Muscle layer of duodenum (tissue), 2 donors: ENCODE results near the gene ASIC1.

Experiments
- H3K27ac ChIP-seq: one replicate; pipeline ENCODE4 v1.7.0; 2013; ENCODE audit warnings: mild to moderate bottlenecking, low read length
- H3K27me3 ChIP-seq: one replicate; pipeline ENCODE4 v1.7.0; 2013; ENCODE audit warnings: low read depth, mild to moderate bottlenecking, control low read depth, low read length
- H3K36me3 ChIP-seq, 2 donors: one replicate each; pipeline ENCODE4 v1.7.0; 2013; ENCODE audit warnings: low read length in 2 of 2, control low read depth in 1 of 2, mild to moderate bottlenecking in 1 of 2; ENCODE audit not compliant: insufficient read depth in 2 of 2, control insufficient read depth in 1 of 2
- H3K4me1 ChIP-seq, 2 donors: one replicate each; pipeline ENCODE4 v1.7.0; 2013; ENCODE audit warnings: low read length in 2 of 2, mild to moderate bottlenecking in 2 of 2, control low read depth in 1 of 2, moderate library complexity in 1 of 2; ENCODE audit not compliant: insufficient read depth in 2 of 2, control insufficient read depth in 1 of 2
- H3K4me3 ChIP-seq, 2 donors: one replicate each; pipeline ENCODE4 v1.7.0; 2013; ENCODE audit warnings: low read length in 2 of 2, low read depth in 1 of 2, mild to moderate bottlenecking in 1 of 2
- H3K9me3 ChIP-seq, 2 donors: one replicate each; pipeline ENCODE4 v1.7.0; 2013; ENCODE audit warnings: low read length in 2 of 2, control low read depth in 1 of 2, mild to moderate bottlenecking in 1 of 2; ENCODE audit not compliant: control insufficient read depth in 1 of 2
- donor health status: healthy.

The ASIC1 gene

GRCh38 chr12:50052544-50052943 lies 4.9 kb upstream of the ASIC1 start:
- Histone ChIP-seq H3K27me3 (peaks cover 5% of the 10 kb centered on the region), H3K27ac (no peak overlapping the region), H3K9me3 (no peaks in the 10 kb centered on the region), H3K36me3 (no peaks in the 10 kb centered on the region), H3K4me1 (peaks cover 10 to 30% of the 10 kb centered on the region in 2 donors), H3K4me3 (no peak overlapping the region)

- peaks cover 5% of the 10 kb centered on the region for H3K27me3 ChIP-seq
- H3K4me3 ChIP-seq = no peak overlapping the region
These were observed 4.4 kb upstream of the ASIC1 start for GRCh38 chr12:50052964-50053363.

GRCh38 chr12:50053583-50053982 lies 3.8 kb upstream of the ASIC1 start:
- H3K27ac ChIP-seq = no peak overlapping the region
- no peaks in the 10 kb centered on the region for H3K36me3 ChIP-seq
- no peaks in the 10 kb centered on the region for H3K9me3 ChIP-seq
- peaks cover 10 to 39% of the 10 kb centered on the region in 2 donors for H3K4me1 ChIP-seq
- peaks cover 11% of the 10 kb centered on the region for H3K27me3 ChIP-seq
- no peak overlapping the region for H3K4me3 ChIP-seq

More at GRCh38 chr12:50052964-50053363, 4.4 kb upstream of the ASIC1 start:
- peaks cover 10 to 32% of the 10 kb centered on the region in 2 donors for H3K4me1 ChIP-seq
- H3K27ac ChIP-seq = no peak overlapping the region
- no peaks in the 10 kb centered on the region for H3K36me3 ChIP-seq
- H3K9me3 ChIP-seq = no peaks in the 10 kb centered on the region

GRCh38 chr12:50055831-50056638 lies 1.4 kb upstream of the ASIC1 start:
- Histone ChIP-seq H3K27me3 (peaks cover 11% of the 10 kb centered on the region), H3K4me3 (peak overlapping the region in 1 of 2 donors; percentile 15), H3K9me3 (no peaks in the 10 kb centered on the region), H3K27ac (no peak overlapping the region), H3K36me3 (no peaks in the 10 kb centered on the region), H3K4me1 (peaks cover 10 to 28% of the 10 kb centered on the region in 2 donors)

GRCh38 chr12:50056639-50056976 lies 788 bp upstream of the ASIC1 start:
- Histone ChIP-seq H3K4me1 (peaks cover 10 to 32% of the 10 kb centered on the region in 2 donors), H3K9me3 (no peaks in the 10 kb centered on the region), H3K36me3 (no peaks in the 10 kb centered on the region), H3K27me3 (peaks cover 11% of the 10 kb centered on the region), H3K27ac (no peak overlapping the region), H3K4me3 (peak overlapping the region; percentile 64 to 81)

GRCh38 chr12:50057896-50058670 lies 687 bp downstream of the ASIC1 start:
- H3K4me1 ChIP-seq = peaks cover 10 to 32% of the 10 kb centered on the region in 2 donors
- H3K4me3 ChIP-seq = peak overlapping the region in 1 of 2 donors; percentile 81
- H3K27ac ChIP-seq = no peak overlapping the region
- H3K36me3 ChIP-seq = no peaks in the 10 kb centered on the region
- no peaks in the 10 kb centered on the region for H3K9me3 ChIP-seq
- H3K27me3 ChIP-seq = peaks cover 11% of the 10 kb centered on the region

- no peaks in the 10 kb centered on the region for H3K36me3 ChIP-seq
- no peaks in the 10 kb centered on the region for H3K9me3 ChIP-seq
- H3K4me3 ChIP-seq = no peak overlapping the region
- H3K27ac ChIP-seq = no peak overlapping the region
- H3K27me3 ChIP-seq = peaks cover 11% of the 10 kb centered on the region
- peaks cover 10 to 32% of the 10 kb centered on the region in 2 donors for H3K4me1 ChIP-seq
These were observed 1.4 kb downstream of the ASIC1 start for GRCh38 chr12:50058743-50059312.

GRCh38 chr12:50059440-50060119 lies 2.2 kb downstream of the ASIC1 start:
- no peak overlapping the region for H3K4me3 ChIP-seq
- no peaks in the 10 kb centered on the region for H3K9me3 ChIP-seq
- H3K4me1 ChIP-seq = peaks cover 10 to 32% of the 10 kb centered on the region in 2 donors
- H3K27me3 ChIP-seq = peaks cover 11% of the 10 kb centered on the region
- no peaks in the 10 kb centered on the region for H3K36me3 ChIP-seq
- no peak overlapping the region for H3K27ac ChIP-seq

- Histone ChIP-seq H3K4me1 (peaks cover 10 to 32% of the 10 kb centered on the region in 2 donors), H3K27ac (no peak overlapping the region)
These were observed 2.7 kb downstream of the ASIC1 start for GRCh38 chr12:50060120-50060468.

GRCh38 chr12:50061171-50061570 lies 3.8 kb downstream of the ASIC1 start:
- Histone ChIP-seq H3K27ac (no peak overlapping the region), H3K9me3 (no peaks in the 10 kb centered on the region), H3K4me1 (peaks cover 6 to 30% of the 10 kb centered on the region in 2 donors), H3K4me3 (no peak overlapping the region), H3K27me3 (peaks cover 11% of the 10 kb centered on the region), H3K36me3 (no peaks in the 10 kb centered on the region)

More at GRCh38 chr12:50060120-50060468, 2.7 kb downstream of the ASIC1 start:
- H3K4me3 ChIP-seq = no peak overlapping the region
- H3K27me3 ChIP-seq = peaks cover 11% of the 10 kb centered on the region
- no peaks in the 10 kb centered on the region for H3K36me3 ChIP-seq
- H3K9me3 ChIP-seq = no peaks in the 10 kb centered on the region
